ENCODE measurements around the gene SLX4IP.

SLX4IP gene

DNA sequence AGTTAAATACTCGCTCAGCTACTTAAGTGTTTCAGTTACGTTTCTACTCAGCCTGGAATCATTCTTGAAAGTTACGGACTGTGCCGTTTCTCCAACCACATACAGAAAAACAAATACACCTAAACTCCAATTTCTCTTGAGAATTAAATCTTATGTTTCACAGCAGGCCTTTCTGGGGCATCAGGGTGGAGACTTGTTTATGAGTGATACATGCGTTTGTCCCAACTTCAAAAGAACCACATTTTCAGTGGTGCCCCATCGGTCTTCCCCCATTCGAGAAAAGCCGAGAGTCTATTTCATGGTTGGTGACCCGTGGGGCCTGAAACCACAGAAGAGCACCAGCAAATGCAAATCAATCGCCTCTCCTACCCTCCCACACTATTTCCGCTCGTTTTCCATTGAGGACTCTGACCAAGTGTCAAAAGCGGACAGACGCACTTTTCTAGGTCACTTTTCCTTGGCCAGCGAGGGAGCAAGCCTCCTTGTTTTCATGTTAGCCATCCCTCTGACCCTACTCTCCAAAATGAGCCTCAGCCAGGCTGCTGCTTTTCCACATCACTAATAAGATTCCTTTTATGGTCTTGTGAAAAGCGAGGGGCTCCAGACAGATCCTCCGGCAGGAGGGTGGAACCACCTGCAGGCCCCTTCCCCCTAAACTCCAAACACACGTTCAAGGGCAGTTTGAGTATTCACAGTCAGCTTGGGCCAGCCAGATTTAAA, 235.6 kb downstream of the SLX4IP start:
- DNase-seq = no peak

DNA sequence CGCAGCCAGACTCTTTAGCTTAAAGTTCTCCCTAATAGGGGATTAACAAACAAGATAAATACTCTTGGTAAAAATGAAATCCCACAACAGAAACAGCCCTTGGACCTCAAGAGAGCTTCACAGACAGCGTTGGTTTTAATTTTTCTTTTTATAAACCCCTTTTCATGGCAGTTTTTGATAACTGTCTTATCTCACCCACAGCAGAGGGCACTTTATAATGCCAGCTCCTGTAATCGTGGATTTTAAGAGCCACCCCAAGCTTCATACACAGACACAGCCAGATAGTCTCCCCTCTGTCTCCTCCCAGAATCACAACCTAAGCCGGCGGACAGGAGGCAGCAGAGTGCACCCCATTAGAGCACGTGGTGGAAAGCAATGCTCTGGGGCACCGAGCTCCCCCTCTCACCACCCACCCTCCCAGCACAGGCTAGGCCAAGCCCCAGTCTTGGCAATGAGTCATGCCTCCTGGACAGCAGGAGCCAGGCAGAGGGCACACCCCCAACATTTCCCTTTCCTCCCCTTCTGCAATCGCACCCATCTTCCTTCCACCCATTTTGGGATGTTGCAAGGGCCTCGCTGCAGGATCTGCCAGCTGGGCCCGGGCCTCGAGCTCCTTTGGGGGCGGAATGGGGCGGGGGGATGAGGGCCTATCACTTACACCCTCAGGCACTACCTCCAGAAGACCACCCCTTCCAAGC, 236.3 kb downstream of the SLX4IP start:
- DNase-seq = peak; percentile 15

DNA sequence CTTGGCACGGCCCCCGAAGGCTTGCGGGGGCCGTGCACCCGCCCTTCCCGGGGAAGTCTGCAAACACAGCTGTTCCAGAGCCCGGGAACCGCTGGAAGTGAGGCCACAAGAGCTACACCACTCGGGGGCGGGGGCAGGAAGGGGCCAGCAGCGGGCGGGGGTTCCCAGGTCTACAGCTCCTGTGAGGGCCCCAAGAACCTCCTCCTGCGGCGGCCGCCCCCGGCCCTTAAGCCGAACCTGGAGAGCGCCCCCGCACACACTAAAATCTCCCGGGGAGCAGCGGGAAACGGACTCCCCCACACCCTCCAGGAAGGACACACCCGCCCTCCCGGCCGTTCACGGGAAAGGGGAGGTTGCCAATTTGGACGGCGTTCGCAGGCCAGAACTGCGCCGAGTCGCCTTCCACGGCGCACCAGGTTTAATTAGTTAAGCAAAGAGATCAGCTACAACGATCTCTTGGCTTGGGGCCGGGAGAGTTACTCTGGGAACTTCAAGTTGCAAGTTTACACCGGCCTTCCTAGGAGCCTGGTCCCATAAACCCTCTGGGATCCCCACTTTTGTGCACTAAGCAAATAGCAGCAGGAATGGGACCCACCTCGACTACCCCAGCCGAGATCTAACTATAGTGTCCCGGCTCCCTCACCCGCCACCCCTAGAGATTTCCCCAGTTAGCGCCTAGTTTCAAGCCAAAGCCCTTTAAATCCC, 237.0 kb downstream of the SLX4IP start:
- DNase-seq = no peak

DNA sequence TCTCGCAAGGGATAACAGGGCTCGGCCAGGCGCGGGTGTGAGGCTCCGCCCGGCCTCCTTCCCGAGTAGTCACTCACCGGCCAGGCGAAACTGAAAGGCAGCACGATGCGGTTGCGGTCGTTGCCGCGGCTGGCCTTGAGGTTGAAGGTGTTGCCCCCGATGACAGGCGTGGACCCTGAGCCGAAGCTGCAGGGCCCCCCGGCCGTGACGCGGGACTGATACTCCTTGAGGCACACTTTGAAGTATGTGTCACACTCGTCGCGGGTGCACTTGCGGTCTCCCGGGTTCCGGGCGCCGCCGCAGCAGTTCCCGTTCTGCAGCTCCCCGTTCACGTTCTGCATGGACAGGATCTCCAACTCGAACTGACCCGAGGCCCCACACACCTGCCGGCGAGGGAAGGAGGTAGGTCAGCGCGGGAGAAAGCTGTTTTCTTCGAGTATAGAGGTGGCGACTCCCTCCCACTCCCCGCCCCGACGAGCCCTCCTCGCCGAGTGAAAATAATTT, 237.6 kb downstream of the SLX4IP start:
- DNase-seq = peak; percentile 8

DNA sequence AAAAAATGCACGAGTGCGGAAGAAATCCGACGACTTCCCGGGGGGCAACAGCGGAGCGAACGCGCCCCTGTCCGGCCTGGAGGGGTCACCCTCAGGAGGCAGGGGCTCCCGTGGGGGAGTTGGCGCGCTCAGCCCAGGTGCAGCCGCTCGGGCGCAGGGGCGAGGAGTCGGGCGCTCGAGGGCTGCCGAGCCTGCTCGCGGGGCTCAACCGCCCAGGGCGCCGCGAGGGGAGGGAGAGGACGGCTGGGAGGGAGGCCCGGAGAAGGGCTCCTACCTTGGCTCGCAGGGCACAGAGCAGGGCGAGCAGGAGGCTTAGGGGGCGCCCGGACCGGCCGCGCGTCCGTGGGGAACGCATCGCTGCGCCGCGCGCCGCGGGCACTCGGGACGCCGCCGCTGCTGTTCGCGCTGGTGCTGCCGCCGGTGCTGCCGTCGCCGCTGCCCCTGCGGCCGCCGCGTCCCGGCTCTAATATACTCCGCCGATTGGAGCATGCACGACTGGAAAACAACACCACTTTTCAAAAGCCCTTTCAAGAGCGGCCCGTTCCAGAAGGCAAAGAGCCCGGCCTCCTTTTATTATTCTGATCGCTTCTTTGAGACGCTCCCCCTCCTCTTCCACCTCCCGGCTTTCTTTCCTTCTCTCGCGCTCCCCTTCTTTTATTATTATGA, 238.2 kb downstream of the SLX4IP start:
- no peak for DNase-seq

DNA sequence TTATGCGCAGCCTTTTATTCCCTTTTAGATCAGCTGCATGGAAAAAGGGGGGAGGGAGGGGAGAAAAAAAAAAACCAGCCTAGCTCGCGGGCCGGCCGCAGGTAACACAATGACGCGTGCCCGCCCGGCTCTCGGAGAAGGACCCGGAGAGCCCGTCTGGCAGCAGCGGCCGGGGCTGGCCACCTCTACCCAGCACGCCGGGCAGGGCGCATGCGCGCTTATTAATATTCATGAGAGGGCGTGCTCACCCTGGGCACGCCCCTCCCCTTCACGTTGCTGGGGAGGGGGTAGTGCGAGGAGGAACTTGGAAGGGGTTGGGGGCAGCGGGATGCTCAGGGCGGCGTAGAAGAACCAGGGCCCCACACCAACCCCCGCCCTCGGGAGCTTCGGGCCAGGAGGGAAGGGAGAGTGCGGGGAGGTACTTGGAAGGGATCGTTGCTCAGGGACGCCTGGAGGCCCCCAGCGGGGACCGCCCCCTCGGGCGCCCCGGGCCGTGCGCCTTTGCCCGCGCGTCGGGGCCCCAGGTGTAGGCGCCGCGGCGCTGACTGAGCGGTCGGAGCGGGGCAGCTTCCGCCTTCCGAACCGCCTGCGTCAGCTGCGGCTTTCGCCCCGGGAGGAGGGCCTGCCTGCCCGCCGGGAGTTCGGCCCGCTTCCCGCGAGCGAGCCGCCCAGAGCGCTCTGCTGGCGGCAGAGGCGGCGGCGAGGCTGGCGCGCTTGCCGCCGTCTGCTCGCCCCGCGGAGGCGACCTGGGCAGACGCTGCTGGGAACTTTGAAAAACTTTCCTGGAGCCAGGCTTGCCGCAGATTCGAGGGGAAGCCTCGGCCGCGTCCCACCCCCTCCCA, 239.0 kb downstream of the SLX4IP start, which contains the start of gene JAG1:
JAG1 (minus strand) TSS at position 158 of the 842 bp plus-strand sequence. CDS start 469 bp downstream, outside the sequence.
- DNase-seq = peak; percentile 26

DNA sequence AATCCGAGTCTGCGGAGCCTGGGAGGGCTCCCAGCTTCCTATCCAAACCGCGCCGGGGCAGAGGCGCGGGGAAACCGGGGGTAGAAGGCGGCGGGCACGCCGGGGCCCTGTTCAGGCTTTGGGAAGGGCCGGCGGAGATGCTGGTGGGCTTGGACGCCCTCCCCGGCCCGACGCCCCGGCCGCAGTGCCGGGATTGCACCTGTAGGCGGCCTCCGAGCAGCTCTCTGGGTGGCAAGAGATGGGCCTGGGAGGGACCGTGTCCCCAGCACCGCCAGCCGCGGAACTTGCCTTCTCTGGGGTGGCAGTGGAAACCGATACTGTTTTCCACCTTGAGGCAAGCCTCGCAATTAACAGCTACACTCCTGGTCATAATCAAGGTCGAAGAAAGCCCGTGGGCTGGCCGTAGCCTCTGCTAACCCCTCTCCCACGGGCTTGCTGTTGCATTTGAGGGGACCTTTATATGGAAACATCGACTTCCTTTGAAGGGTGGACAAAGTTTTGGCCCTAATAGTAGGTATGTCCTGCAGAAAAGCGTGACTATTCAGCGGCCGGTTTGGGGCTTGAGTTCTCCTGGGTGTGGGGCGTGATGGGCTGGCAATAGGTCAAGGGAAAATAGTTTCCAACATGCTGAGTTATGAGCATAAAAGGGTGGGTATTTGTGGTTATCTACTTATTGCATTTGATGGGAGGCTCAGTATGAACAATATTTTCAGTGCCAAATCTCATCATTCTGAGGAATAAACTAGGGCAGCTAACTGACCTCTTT, 239.8 kb downstream of the SLX4IP start:
- DNase-seq = peak; percentile 12

DNA sequence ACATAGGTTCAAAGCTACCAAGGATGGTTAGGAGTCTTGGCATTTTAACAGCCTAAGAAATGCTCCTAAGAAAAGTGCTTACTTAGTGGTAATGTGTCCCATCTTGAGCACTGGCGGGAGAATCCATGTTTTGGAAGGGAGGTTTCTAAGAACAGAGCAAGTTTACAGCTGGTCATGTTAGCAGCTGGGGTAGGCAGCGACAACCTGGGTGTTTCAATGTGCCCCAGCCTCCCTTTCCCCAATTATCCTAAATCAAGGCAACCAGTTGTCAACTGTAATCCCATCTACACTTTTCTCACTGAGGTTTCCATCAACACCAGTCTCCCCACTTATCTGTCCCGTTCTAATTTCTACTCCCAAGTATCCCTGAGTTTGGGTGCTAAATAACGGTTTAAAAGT, 240.3 kb downstream of the SLX4IP start:
- DNase-seq = no peak

DNA sequence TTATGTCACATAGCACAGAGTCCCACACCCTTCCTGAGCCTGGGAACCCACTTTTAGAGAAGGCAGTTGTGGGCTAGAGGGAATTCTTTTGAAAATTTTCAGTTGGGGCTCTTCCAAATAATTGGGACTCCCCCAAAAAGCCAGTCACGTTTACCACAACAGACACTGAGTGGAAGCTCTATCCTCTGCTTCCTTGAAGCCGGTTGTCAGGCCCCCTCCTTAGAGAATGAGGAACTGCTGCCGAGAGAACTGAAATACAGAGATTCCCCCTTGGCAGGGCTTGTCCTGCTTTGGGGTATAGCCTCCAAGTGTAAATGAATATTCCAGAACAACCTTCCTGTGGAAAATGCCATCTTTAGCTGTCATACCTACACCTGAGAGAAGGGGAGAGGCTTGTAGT, 241.4 kb downstream of the SLX4IP start:
- no peak for DNase-seq
